GM12878 (cell line): Measurements from ENCODE around the gene GJA9. TPM values are rescaled to one million over a fixed set of nuclear protein-coding genes. Genes with fewer than 3 reads are reported as not detected.

Source experiments
- ATAC-seq: fragments of 200-7000 bp; cut with Tn5 transposase; 3 replicates; pipeline ENCODE4 v1.9.1; 2020; ENCODE audit warnings: mild to moderate bottlenecking, moderate library complexity
- BruUV-seq: library from RNA; stranded (reverse); fragments of 400-500 nt; replicated peaks from 2 replicates; lab custom pipeline; 2021; lab: Mats Ljungman, UMichigan
- CTCF ChIA-PET: fragments of 300-600 bp; sonication (Branson Sonifier 250); formaldehyde crosslinking; extraction: SDS; loops from one replicate; lab custom pipeline; 2021; ENCODE audit warnings: inconsistent platforms; lab: Yijun Ruan, JAX
- POLR2A ChIA-PET: fragments of 350-600 bp; formaldehyde crosslinking; extraction: SDS; loops from one replicate; lab custom pipeline; 2021; ENCODE audit warnings: inconsistent platforms; lab: Charles Lee
- RAD21 ChIA-PET: fragments of 300-600 bp; sonication (Branson Sonifier 250); formaldehyde crosslinking; loops from one replicate; lab custom pipeline; 2023; ENCODE audit warnings: antibody characterized with exemption; ENCODE audit not compliant: unreplicated experiment; lab: Charles Lee
- SMC1A ChIA-PET: fragments of 300-600 bp; sonication (Branson Sonifier 250); formaldehyde crosslinking; loops from one replicate; lab custom pipeline; 2023; ENCODE audit not compliant: unreplicated experiment, uncharacterized antibody; lab: Charles Lee
- DNase-seq: peaks from one replicate; pipeline ENCODE4 v3.0.0-alpha.2; 2011; ENCODE audit warnings: low read depth, low spot score
- FAIRE-seq: peaks from 3 replicates; lab custom pipeline; 2011; peaks lifted over from hg19 to GRCh38; lab: Jason Lieb, UNC
- H2AFZ ChIP-seq: 2 replicates; pipeline ENCODE4 v1.6.0; 2011; ENCODE audit warnings: low read depth, low read length, control low read depth; ENCODE audit not compliant: control insufficient read depth
- H3K27ac ChIP-seq: 2 replicates; pipeline ENCODE4 v1.5.1; 2011; ENCODE audit warnings: control low read depth; ENCODE audit not compliant: control insufficient read depth, insufficient read depth
- H3K27me3 ChIP-seq, 2 experiments: replicated peaks in 1 of 2; 2 replicates each; pipeline versions ENCODE4 v1.6.0 to v1.6.1; 2011; ENCODE audit warnings: low read length in 1 of 2; ENCODE audit not compliant: control insufficient read depth in 2 of 2, insufficient read depth in 2 of 2
- H3K36me3 ChIP-seq, 2 experiments: 2 replicates each; pipeline ENCODE4 v1.5.1; 2011; ENCODE audit warnings: low read length in 1 of 2; ENCODE audit not compliant: control insufficient read depth in 2 of 2, insufficient read depth in 2 of 2
- H3K4me1 ChIP-seq: 2 replicates; pipeline ENCODE4 v1.6.1; 2011; ENCODE audit warnings: mild to moderate bottlenecking, low read length, moderate library complexity, mixed read lengths; ENCODE audit not compliant: control insufficient read depth, insufficient read depth
- H3K4me2 ChIP-seq: 2 replicates; pipeline ENCODE4 v1.6.0; 2011; ENCODE audit warnings: control low read depth; ENCODE audit not compliant: control insufficient read depth, insufficient read depth
- H3K4me3 ChIP-seq: fragments of 200-600 bp; sonication (generic); 2 replicates; pipeline ENCODE4 v1.5.1; 2016
- H3K79me2 ChIP-seq: 2 replicates; pipeline ENCODE4 v1.6.0; 2011; ENCODE audit warnings: low read length; ENCODE audit not compliant: control insufficient read depth, insufficient read depth
- H3K9ac ChIP-seq: 2 replicates; pipeline ENCODE4 v1.8.0; 2011; ENCODE audit warnings: low read length, control low read depth, mixed read lengths; ENCODE audit not compliant: control insufficient read depth, insufficient read depth
- H3K9me3 ChIP-seq: replicated peaks from 3 replicates; pipeline ENCODE4 v1.5.1; 2011; ENCODE audit warnings: mild to moderate bottlenecking, low read length; ENCODE audit not compliant: control insufficient read depth, insufficient read depth
- H4K20me1 ChIP-seq: 2 replicates; pipeline ENCODE4 v1.6.0; 2011; ENCODE audit not compliant: control insufficient read depth, insufficient read depth
- BACH1 ChIP-seq: fragments of 450-650 bp; IDR thresholded peaks from 2 replicates; pipeline ENCODE4 v1.6.1; 2017; ENCODE audit warnings: mild to moderate bottlenecking, borderline replicate concordance
- CBX5 ChIP-seq: sonication (generic); IDR thresholded peaks from 2 replicates; pipeline ENCODE4 v1.6.1; 2016; ENCODE audit warnings: low read depth, moderate library complexity, mild to moderate bottlenecking, inconsistent platforms
- CHD4 ChIP-seq: fragments of 200-600 bp; sonication (generic); IDR thresholded peaks from 2 replicates; pipeline ENCODE4 v1.6.1; 2016; ENCODE audit warnings: mild to moderate bottlenecking
- ESRRA ChIP-seq: IDR thresholded peaks from 2 replicates; pipeline ENCODE4 v1.6.1; 2012; ENCODE audit warnings: mild to moderate bottlenecking, low read length, improper control_type of control experiment
- EZH2 ChIP-seq: IDR thresholded peaks from 2 replicates; pipeline ENCODE4 v1.6.1; 2012; ENCODE audit warnings: low read depth, mild to moderate bottlenecking, control low read depth, inconsistent platforms, low read length, borderline replicate concordance; ENCODE audit not compliant: control insufficient read depth
- FOXM1 ChIP-seq: IDR thresholded peaks from 2 replicates; pipeline ENCODE4 v1.6.1; 2012; ENCODE audit warnings: low read depth, mild to moderate bottlenecking, inconsistent platforms, low read length, moderate library complexity
- IKZF1 ChIP-seq: fragments of 450-650 bp; conservative IDR thresholded peaks from 2 replicates; pipeline ENCODE4 v1.6.1; 2017; ENCODE audit warnings: antibody characterized with exemption, mild to moderate bottlenecking
- KLF5 ChIP-seq: fragments of 450-650 bp; IDR thresholded peaks from 2 replicates; pipeline ENCODE4 v1.6.1; 2014; ENCODE audit warnings: mild to moderate bottlenecking; ENCODE audit not compliant: partially characterized antibody
- MYB ChIP-seq: fragments of 150-350 bp; IDR thresholded peaks from 2 replicates; pipeline ENCODE4 v1.6.1; 2014; ENCODE audit warnings: mild to moderate bottlenecking, low read depth, low read length, borderline replicate concordance
- NFYB ChIP-seq: IDR thresholded peaks from 2 replicates; pipeline ENCODE4 v1.6.1; 2011; ENCODE audit warnings: low read depth, mild to moderate bottlenecking, low read length, improper control_type of control experiment, moderate library complexity; ENCODE audit not compliant: insufficient read depth
- SMC3 ChIP-seq: IDR thresholded peaks from 2 replicates; pipeline ENCODE4 v1.6.1; 2011; ENCODE audit warnings: low read length, improper control_type of control experiment, borderline replicate concordance
- YY1 ChIP-seq: IDR thresholded peaks from 2 replicates; pipeline ENCODE4 v1.6.1; 2011; ENCODE audit warnings: low read depth, mild to moderate bottlenecking, low read length
- ZBTB11 ChIP-seq: fragments of 450-650 bp; formaldehyde crosslinking; IDR thresholded peaks from 2 replicates; pipeline ENCODE4 v1.5.0; 2022; ENCODE audit warnings: mild to moderate bottlenecking, missing genetic modification characterization
- ZNF217 ChIP-seq: fragments of 450-650 bp; IDR thresholded peaks from 2 replicates; pipeline ENCODE4 v1.6.1; 2017; ENCODE audit warnings: antibody characterized with exemption, mild to moderate bottlenecking
- ZNF687 ChIP-seq: fragments of 450-650 bp; IDR thresholded peaks from 2 replicates; pipeline ENCODE4 v1.6.1; 2017; ENCODE audit warnings: mild to moderate bottlenecking, moderate library complexity
- WGBS: methylation state at CpG from one replicate; pipeline ENCODE4 v1.1.6; 2016; ENCODE audit warnings: low lambda C conversion rate; ENCODE audit not compliant: insufficient replicate concordance, insufficient coverage; ENCODE audit errors: missing lambda C conversion rate; 5-methylcytosine and 5-hydroxymethylcytosine counted together
- in situ Hi-C: fragments of 300-500 bp; cut with MboI; formaldehyde crosslinking; loops from 9 replicates; pipeline ENCODE4 v1.14.3; 2018; ENCODE audit warnings: mixed read lengths
- intact Hi-C: fragments of 100-400 bp; cut with micrococcal nuclease; formaldehyde crosslinking; loops from one replicate; pipeline ENCODE4 v1.14.2; 2022; ENCODE audit not compliant: unreplicated experiment
- polyA plus RNA-seq, 11 experiments: library from polyadenylated mRNA; depleted of rRNA in 4 of 11; unstranded in 6 of 11; stranded (reverse) in 5 of 11; fragments of >200 nt; fragmentation: Nextera tagmentation in 4 of 11; fragmentation: Illumina TruSeq in 1 of 11; extraction: Ambion mirVana in 4 of 11; extraction: Trizol in 1 of 11; gene quantifications; 1 replicate in 1 of 11; 2 replicates in 10 of 11; pipeline versions ENCODE4 v1.2.1 to v1.2.3, GENCODE V29; 2011 to 2016; ENCODE audit warnings: inconsistent platforms in 2 of 11, missing spikeins in 2 of 11, low read depth in 1 of 11
- total RNA-seq, 4 experiments: library from RNA; depleted of rRNA in 3 of 4; stranded (reverse); fragments of >200 nt in 3 of 4; fragmentation: Illumina TruSeq in 1 of 4; extraction: Trizol in 1 of 4; gene quantifications; 2 replicates each; pipeline versions ENCODE4 v1.2.1 to v1.2.3, GENCODE V29; 2013 to 2021

The GJA9 gene
- total and polyA plus RNA-seq, 10 of the 15 experiments (the other 5 are each of a cell fraction or from before 2014, with no cell fraction given): 0.13 TPM; not detected in 9

- intact Hi-C loops: no loop called here
- no peaks in the 10 kb centered on the region for H4K20me1 ChIP-seq
- no peak for TF ChIP-seq CBX5
- TF ChIP-seq ZBTB11 (CRISPR knock-in tag): no peak
- TF ChIP-seq KLF5: no peak
- no peak for TF ChIP-seq ZNF217
- TF ChIP-seq ESRRA: no peak
- no peak for TF ChIP-seq SMC3
- no peak for TF ChIP-seq FOXM1
- no peak for TF ChIP-seq CHD4
- no peak for TF ChIP-seq MYB
- TF ChIP-seq BACH1: no peak
- TF ChIP-seq EZH2: no peak
- no peak for TF ChIP-seq YY1
- no peak for TF ChIP-seq NFYB
- no peak for TF ChIP-seq IKZF1
- TF ChIP-seq ZNF687: no peak
These were observed 42.2 kb upstream of the GJA9 start for GRCh38 chr1:38923607-38924006.

More at GRCh38 chr1:38923607-38924006, 42.2 kb upstream of the GJA9 start:
- RAD21 ChIA-PET: no interaction called here
- no peak overlapping the region for H3K9ac ChIP-seq
- in situ Hi-C loops: no loop called here
- H3K4me1 ChIP-seq: no peaks in the 10 kb centered on the region
- H3K36me3 ChIP-seq: no peaks in the 10 kb centered on the region
- DNase-seq (no peak), FAIRE-seq (no peak), ATAC-seq (no peak)
- 17% methylated on average over 3 of the region's 3 CpGs for WGBS
- no peak overlapping the region for H2AFZ ChIP-seq
- no peak overlapping the region for H3K4me3 ChIP-seq
- no peak overlapping the region for H3K27ac ChIP-seq
- POLR2A ChIA-PET: no interaction called here
- no peaks in the 10 kb centered on the region for H3K79me2 ChIP-seq
- no peaks in the 10 kb centered on the region for H3K27me3 ChIP-seq
- no TSS peak for BruUV-seq
- H3K4me2 ChIP-seq: no peak overlapping the region
- CTCF ChIA-PET: no interaction called here
- SMC1A ChIA-PET: no interaction called here
- H3K9me3 ChIP-seq: no peaks in the 10 kb centered on the region
